Stomach (tissue), 4 donors: ENCODE results near the gene NEK6.

Experiments
- EP300 ChIP-seq: sonication (generic); formaldehyde crosslinking; IDR thresholded peaks from one replicate; pipeline ENCODE4 v1.6.1; 2017; ENCODE audit warnings: antibody characterized with exemption
- POLR2AphosphoS5 ChIP-seq, 3 donors: sonication (generic); formaldehyde crosslinking; IDR thresholded peaks; one replicate each; pipeline ENCODE4 v1.6.1; 2016; ENCODE audit warnings: antibody characterized with exemption in 3 of 3
- TF ChIP-seq, protein P1 (sequence below), 7 experiments: fragments of 450-650 bp in 4 of 7; fragments of 200-600 bp in 3 of 7; sonication (generic) in 3 of 7; IDR thresholded peaks; one replicate each; pipeline ENCODE4 v1.5.1; 2016 to 2019; ENCODE audit warnings: antibody characterized with exemption in 7 of 7, control low read depth in 2 of 7, mild to moderate bottlenecking in 1 of 7

DNA sequence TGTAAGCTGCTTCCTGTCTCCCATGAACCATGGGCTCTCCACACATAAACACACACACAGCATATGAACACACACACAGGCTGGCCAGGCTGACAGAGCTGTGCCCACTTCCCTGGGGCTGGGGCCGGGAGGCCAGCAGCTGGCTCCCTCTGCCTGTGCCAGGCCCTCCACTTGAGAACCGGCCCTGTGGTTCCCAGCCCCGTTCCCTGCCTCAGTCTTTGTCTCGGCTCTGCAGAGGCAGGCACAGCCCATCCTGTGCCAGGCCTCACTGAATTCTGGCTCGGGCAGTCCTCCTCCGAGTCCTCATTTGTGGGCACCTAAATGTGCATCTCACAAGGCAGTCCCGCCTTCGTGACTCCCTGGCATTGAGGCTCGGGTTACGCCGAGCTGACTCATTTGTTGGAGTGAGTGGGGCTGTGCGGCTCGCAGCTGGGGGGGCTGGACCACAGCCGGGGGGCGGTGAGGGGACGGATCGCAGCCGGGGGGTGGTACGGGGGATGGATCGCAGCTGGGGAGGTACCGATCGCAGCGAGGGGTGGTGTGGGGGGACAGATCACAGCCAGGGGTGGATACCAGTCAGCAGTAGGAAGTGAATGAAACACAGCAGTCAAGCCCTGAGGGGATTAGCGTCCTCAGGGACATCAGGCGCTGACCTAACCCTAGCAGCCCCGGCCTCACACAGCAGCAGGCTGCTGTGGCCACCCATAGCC, 85.2 kb downstream of the NEK6 start:
- TF ChIP-seq POLR2AphosphoS5 (IDR thresholded peaks at IDR 0.05), result no peak
- no peak for TF ChIP-seq EP300
- TF ChIP-seq, protein P1, sequence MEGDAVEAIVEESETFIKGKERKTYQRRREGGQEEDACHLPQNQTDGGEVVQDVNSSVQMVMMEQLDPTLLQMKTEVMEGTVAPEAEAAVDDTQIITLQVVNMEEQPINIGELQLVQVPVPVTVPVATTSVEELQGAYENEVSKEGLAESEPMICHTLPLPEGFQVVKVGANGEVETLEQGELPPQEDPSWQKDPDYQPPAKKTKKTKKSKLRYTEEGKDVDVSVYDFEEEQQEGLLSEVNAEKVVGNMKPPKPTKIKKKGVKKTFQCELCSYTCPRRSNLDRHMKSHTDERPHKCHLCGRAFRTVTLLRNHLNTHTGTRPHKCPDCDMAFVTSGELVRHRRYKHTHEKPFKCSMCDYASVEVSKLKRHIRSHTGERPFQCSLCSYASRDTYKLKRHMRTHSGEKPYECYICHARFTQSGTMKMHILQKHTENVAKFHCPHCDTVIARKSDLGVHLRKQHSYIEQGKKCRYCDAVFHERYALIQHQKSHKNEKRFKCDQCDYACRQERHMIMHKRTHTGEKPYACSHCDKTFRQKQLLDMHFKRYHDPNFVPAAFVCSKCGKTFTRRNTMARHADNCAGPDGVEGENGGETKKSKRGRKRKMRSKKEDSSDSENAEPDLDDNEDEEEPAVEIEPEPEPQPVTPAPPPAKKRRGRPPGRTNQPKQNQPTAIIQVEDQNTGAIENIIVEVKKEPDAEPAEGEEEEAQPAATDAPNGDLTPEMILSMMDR (IDR thresholded peaks at IDR 0.05), result no peak
